Stimulated activated CD8-positive, alpha-beta memory T cell treated with anti-CD3 and anti-CD28 coated beads, Interleukin-4, amount 100 ng/mL, for 48 hours (primary cell): ENCODE data around the gene ATP5F1E.

Source experiments
- DNase-seq: peaks from one replicate; pipeline ENCODE4 v3.0.0-alpha.2; 2020

ATP5F1E gene

GRCh38 chr20:59004763-59005522, 27.2 kb downstream of the ATP5F1E start:
- peak; percentile 46 for DNase-seq

GRCh38 chr20:59004493-59004762, 27.7 kb downstream of the ATP5F1E start:
- DNase-seq = peak; percentile 64

GRCh38 chr20:59003836-59004492, 28.2 kb downstream of the ATP5F1E start:
- no peak for DNase-seq

GRCh38 chr20:59002874-59003399, 29.2 kb downstream of the ATP5F1E start:
- DNase-seq = no peak

- no peak for DNase-seq
Observed at GRCh38 chr20:59002388-59002787, 29.7 kb downstream of the ATP5F1E start.

GRCh38 chr20:59001449-59002171, 30.5 kb downstream of the ATP5F1E start:
- DNase-seq = no peak

GRCh38 chr20:59001068-59001448, 31.1 kb downstream of the ATP5F1E start:
- DNase-seq = no peak

GRCh38 chr20:59000326-59000725, 31.8 kb downstream of the ATP5F1E start:
- DNase-seq = no peak

- no peak for DNase-seq
Observed at GRCh38 chr20:58998656-58999055, 33.5 kb downstream of the ATP5F1E start.

GRCh38 chr20:58997141-58997770, 34.9 kb downstream of the ATP5F1E start:
- DNase-seq = no peak

GRCh38 chr20:58996226-58996611, 35.9 kb downstream of the ATP5F1E start:
- DNase-seq = no peak

- no peak for DNase-seq
Observed at GRCh38 chr20:58995461-58996225, 36.5 kb downstream of the ATP5F1E start.

GRCh38 chr20:58994390-58995159, 37.6 kb downstream of the ATP5F1E start:
- no peak for DNase-seq

GRCh38 chr20:58993332-58994248, 38.5 kb downstream of the ATP5F1E start:
- DNase-seq = no peak

GRCh38 chr20:58992911-58993310, 39.2 kb downstream of the ATP5F1E start:
- no peak for DNase-seq

GRCh38 chr20:58991715-58992114, 40.4 kb downstream of the ATP5F1E start:
- DNase-seq = no peak

GRCh38 chr20:58990651-58991445, 41.3 kb downstream of the ATP5F1E start:
- no peak for DNase-seq

GRCh38 chr20:58989196-58989595, 42.9 kb downstream of the ATP5F1E start:
- DNase-seq = peak; percentile 14

- DNase-seq = no peak
Observed at GRCh38 chr20:58988565-58988882, 43.6 kb downstream of the ATP5F1E start.
